ENCODE measurements around the gene CCDC27.

Gene CCDC27

GRCh38 chr1:3777647-3778589, 25.7 kb downstream of the CCDC27 start:
- DNase-seq = no peak

GRCh38 chr1:3778590-3779264, 26.5 kb downstream of the CCDC27 start:
- DNase-seq = no peak

GRCh38 chr1:3779265-3779911, 27.1 kb downstream of the CCDC27 start:
- DNase-seq = no peak

- no peak for DNase-seq
Observed at GRCh38 chr1:3779912-3780416, 27.7 kb downstream of the CCDC27 start.

- DNase-seq = no peak
Observed at GRCh38 chr1:3780901-3781300, 28.7 kb downstream of the CCDC27 start.

- DNase-seq = no peak
Observed at GRCh38 chr1:3783651-3784474, 31.6 kb downstream of the CCDC27 start.

GRCh38 chr1:3785045-3785444, 32.8 kb downstream of the CCDC27 start:
- DNase-seq = no peak

- no peak for DNase-seq
Observed at GRCh38 chr1:3785456-3786157, 33.4 kb downstream of the CCDC27 start.

- no peak for DNase-seq
Observed at GRCh38 chr1:3786468-3787348, 34.5 kb downstream of the CCDC27 start.

GRCh38 chr1:3787349-3787715, 35.1 kb downstream of the CCDC27 start:
- DNase-seq = peak in 1 of 2 donors; percentile 20

GRCh38 chr1:3787745-3788605, 35.7 kb downstream of the CCDC27 start:
- no peak for DNase-seq

GRCh38 chr1:3788756-3789420, 36.6 kb downstream of the CCDC27 start:
- no peak for DNase-seq

GRCh38 chr1:3789421-3790300, 37.4 kb downstream of the CCDC27 start:
- DNase-seq = no peak

GRCh38 chr1:3790500-3790923, 38.3 kb downstream of the CCDC27 start:
- DNase-seq = no peak

GRCh38 chr1:3790952-3791351, 38.7 kb downstream of the CCDC27 start:
- no peak for DNase-seq

GRCh38 chr1:3795453-3796214, 43.4 kb downstream of the CCDC27 start:
- DNase-seq = no peak
